ENCODE data around the gene SPAG7. TPM values are rescaled to one million over a fixed set of nuclear protein-coding genes. Genes with fewer than 3 reads are reported as not detected.

SPAG7 gene, protein sequence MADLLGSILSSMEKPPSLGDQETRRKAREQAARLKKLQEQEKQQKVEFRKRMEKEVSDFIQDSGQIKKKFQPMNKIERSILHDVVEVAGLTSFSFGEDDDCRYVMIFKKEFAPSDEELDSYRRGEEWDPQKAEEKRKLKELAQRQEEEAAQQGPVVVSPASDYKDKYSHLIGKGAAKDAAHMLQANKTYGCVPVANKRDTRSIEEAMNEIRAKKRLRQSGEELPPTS
- 10 to 100 TPM; 68.6 to 70.2 TPM for total RNA-seq

- DNase-seq: peak; percentile 95
- H3K27me3 Mint-ChIP-seq (ENCODE audit: low read depth): no peaks in the 10 kb centered on the region
- no peaks in the 10 kb centered on the region for H3K9me3 Mint-ChIP-seq
- intact Hi-C loops (cut with micrococcal nuclease): loop anchor here (1.0 to 5.0 kb wide), 8 partner anchors 19 to 469 kb away; partner anchors contain the start of genes ARRB2, C1QBP, CAMTA2 and INCA1
- CTCF ChIA-PET: interaction anchor here (1.0 to 3.0 kb wide), 7 partner anchors 11 to 59 kb away, joined by 3 to 18 read pairs (median 4); partner anchors contain the start of genes CAMTA2, RNF167 and SLC25A11
- H3K4me1 Mint-ChIP-seq (ENCODE audit: low read depth): peaks cover 39% of the 10 kb centered on the region
- H3K36me3 Mint-ChIP-seq (ENCODE audit: low read depth): peaks cover 25% of the 10 kb centered on the region
- H3K27ac Mint-ChIP-seq: no peak within 1 kb of the TSS
- no peak within 1 kb of the TSS for H3K4me3 Mint-ChIP-seq
These were observed at the start of gene SPAG7 for GRCh38 chr17:4967539-4968485. TSS of gene SPAG7 (minus strand) at chr17:4967817. CDS start at chr17:4967804, 13 bp downstream.

DNA sequence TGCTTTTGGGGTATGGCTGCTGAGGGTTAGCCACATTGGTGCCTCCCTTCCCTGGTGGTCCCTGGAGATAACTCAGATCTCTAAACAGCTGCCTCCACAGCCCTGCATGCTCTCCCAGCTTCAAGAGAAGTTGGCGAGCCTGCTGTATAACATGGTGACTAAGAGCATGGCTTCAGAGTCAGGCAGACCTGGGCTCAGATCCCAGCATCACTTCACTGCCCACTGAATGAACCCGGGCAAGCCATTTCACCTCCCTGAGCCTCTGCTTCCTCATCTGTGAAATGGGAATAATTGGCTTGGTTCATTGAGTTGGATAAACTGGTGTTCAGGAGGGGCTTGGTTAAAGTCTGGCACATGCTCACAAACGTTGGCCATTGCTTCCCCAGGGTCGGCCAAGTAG, 46.7 kb upstream of the SPAG7 start:
- no peak for DNase-seq
- Mint-ChIP-seq H3K4me1 (ENCODE audit: low read depth) (peaks cover 9% of the 10 kb centered on the region), H3K27me3 (ENCODE audit: low read depth) (no peaks in the 10 kb centered on the region), H3K27ac (no peak overlapping the region), H3K9me3 (no peaks in the 10 kb centered on the region), H3K4me3 (no peak overlapping the region), H3K36me3 (ENCODE audit: low read depth) (peaks cover 23% of the 10 kb centered on the region)
- intact Hi-C loops (cut with micrococcal nuclease): no loop called here
- CTCF ChIA-PET: no interaction called here

DNA sequence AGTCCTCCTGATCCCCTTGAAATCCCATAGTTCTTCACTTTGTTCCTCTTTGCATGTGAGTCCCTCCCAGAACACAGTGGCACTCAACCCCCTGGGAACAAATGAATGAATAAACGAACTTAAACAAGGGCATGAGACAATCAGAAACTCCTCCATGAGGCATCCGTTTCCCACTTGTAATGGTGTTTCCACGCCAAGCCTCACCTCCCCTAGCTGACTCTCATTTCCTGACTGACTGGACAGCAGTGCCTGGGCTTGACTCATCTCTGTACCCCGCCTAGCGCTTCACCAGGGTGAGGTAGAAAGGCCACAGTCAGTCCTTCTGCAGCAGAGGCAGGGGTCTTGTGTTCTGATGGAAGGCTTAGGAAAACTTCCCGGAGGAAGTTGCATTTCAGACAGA, 44.3 kb upstream of the SPAG7 start:
- CTCF ChIA-PET: no interaction called here
- no peaks in the 10 kb centered on the region for H3K9me3 Mint-ChIP-seq
- DNase-seq: peak; percentile 41

GRCh38 chr17:5003214-5003867, 35.7 kb upstream of the SPAG7 start:
- Mint-ChIP-seq H3K9me3 (no peaks in the 10 kb centered on the region), H3K27me3 (ENCODE audit: low read depth) (no peaks in the 10 kb centered on the region), H3K4me1 (ENCODE audit: low read depth) (peaks cover 13% of the 10 kb centered on the region), H3K36me3 (ENCODE audit: low read depth) (peaks cover 40% of the 10 kb centered on the region), H3K4me3 (no peak overlapping the region), H3K27ac (no peak overlapping the region)
- DNase-seq: no peak
- CTCF ChIA-PET: no interaction called here
- intact Hi-C loops (cut with micrococcal nuclease): no loop called here

More for the DNA sequence above, 44.3 kb upstream of the SPAG7 start:
- Mint-ChIP-seq H3K4me3 (no peak overlapping the region), H3K36me3 (ENCODE audit: low read depth) (peaks cover 32% of the 10 kb centered on the region), H3K27ac (no peak overlapping the region), H3K27me3 (ENCODE audit: low read depth) (no peaks in the 10 kb centered on the region), H3K4me1 (ENCODE audit: low read depth) (peaks cover 6% of the 10 kb centered on the region)
- intact Hi-C loops (cut with micrococcal nuclease): no loop called here

DNA sequence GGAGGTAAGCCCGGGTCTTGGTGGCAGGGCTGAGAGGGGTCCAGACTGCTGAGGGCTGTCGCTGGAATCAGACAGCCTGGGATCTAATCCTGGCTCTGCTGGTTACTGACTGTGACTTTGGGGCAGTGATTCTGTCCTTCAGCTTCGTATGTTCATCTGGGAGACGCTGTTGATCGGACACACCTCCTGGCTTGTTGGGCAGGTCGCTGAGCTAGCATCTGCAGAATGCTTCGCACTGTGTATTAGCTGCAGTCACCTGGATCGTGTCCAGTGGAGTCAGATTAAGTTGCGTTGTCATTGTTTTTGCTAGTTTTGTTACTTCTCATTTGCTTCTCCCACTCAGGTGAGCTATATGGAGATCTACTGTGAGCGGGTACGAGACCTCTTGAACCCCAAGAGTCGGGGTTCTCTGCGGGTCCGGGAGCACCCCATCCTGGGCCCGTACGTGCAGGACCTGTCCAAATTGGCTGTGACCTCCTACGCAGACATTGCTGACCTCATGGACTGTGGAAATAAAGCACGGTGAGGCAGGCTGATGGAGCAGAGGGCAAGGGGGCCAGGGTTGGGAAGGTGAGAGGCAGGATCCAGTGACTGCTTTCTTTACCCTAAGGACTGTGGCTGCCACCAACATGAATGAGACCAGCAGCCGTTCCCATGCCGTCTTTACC, 34.6 kb upstream of the SPAG7 start:
- peaks cover 13% of the 10 kb centered on the region for H3K4me1 Mint-ChIP-seq (ENCODE audit: low read depth)
- H3K9me3 Mint-ChIP-seq: no peaks in the 10 kb centered on the region
- CTCF ChIA-PET: interaction anchor here (1.7 kb wide), 1 partner anchor 21 kb away, joined by 5 read pairs; no protein-coding TSS in a partner anchor
- H3K4me3 Mint-ChIP-seq: no peak overlapping the region
- no peaks in the 10 kb centered on the region for H3K27me3 Mint-ChIP-seq (ENCODE audit: low read depth)
- intact Hi-C loops (cut with micrococcal nuclease): no loop called here
- H3K27ac Mint-ChIP-seq: no peak overlapping the region
- DNase-seq: no peak
- H3K36me3 Mint-ChIP-seq (ENCODE audit: low read depth): peaks cover 35% of the 10 kb centered on the region

DNA sequence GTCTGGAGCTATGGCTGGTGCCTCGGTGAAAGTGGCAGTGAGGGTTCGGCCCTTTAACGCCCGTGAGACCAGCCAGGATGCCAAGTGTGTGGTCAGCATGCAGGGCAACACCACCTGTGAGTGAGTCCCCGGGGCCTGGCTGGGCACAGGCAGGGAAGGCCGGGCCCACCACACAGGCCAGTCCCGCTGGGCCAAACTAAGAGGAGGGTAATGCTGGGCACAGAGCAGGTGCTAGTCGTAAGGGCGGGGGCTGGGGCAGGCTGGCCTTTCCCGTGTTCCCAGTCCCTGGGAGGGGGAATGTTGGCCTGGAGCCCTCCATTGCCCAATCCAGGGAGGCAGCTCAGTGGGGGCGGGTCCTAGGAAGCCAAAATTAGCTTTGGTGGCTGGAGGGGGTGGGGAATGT, 32.6 kb upstream of the SPAG7 start:
- H3K27me3 Mint-ChIP-seq (ENCODE audit: low read depth): no peaks in the 10 kb centered on the region
- CTCF ChIA-PET: no interaction called here
- H3K36me3 Mint-ChIP-seq (ENCODE audit: low read depth): peaks cover 27% of the 10 kb centered on the region
- intact Hi-C loops (cut with micrococcal nuclease): no loop called here
- no peak for DNase-seq
- H3K27ac Mint-ChIP-seq: no peak overlapping the region
- H3K4me3 Mint-ChIP-seq: no peak overlapping the region
- H3K9me3 Mint-ChIP-seq: no peaks in the 10 kb centered on the region
- peaks cover 18% of the 10 kb centered on the region for H3K4me1 Mint-ChIP-seq (ENCODE audit: low read depth)

- H3K27me3 Mint-ChIP-seq (ENCODE audit: low read depth): no peaks in the 10 kb centered on the region
- peak overlapping the region; percentile 83 for H3K4me3 Mint-ChIP-seq
- intact Hi-C loops (cut with micrococcal nuclease): loop anchor here (5.0 kb wide), 1 partner anchor 113 kb away; the partner anchor contains the start of gene ZNF232
- H3K36me3 Mint-ChIP-seq (ENCODE audit: low read depth): peaks cover 20% of the 10 kb centered on the region
- CTCF ChIA-PET: interaction anchor here (0.6 kb wide), 1 partner anchor 761 kb away, joined by 3 read pairs; no protein-coding TSS in a partner anchor
- no peak for DNase-seq
- peaks cover 18% of the 10 kb centered on the region for H3K4me1 Mint-ChIP-seq (ENCODE audit: low read depth)
- H3K27ac Mint-ChIP-seq: peak overlapping the region; percentile 39
- no peaks in the 10 kb centered on the region for H3K9me3 Mint-ChIP-seq
These were observed 31.9 kb upstream of the SPAG7 start for GRCh38 chr17:4999430-5000093.

GRCh38 chr17:4998732-4999429, 31.3 kb upstream of the SPAG7 start:
- H3K4me1 Mint-ChIP-seq (ENCODE audit: low read depth): peaks cover 18% of the 10 kb centered on the region
- intact Hi-C loops (cut with micrococcal nuclease): loop anchor here (5.0 kb wide), 1 partner anchor 113 kb away; the partner anchor contains the start of gene ZNF232
- H3K27ac Mint-ChIP-seq: peak overlapping the region; percentile 39
- CTCF ChIA-PET: interaction anchor here (0.6 to 1.2 kb wide), 3 partner anchors 9 to 760 kb away, joined by 3 to 5 read pairs (median 3); no protein-coding TSS in a partner anchor
- H3K9me3 Mint-ChIP-seq: no peaks in the 10 kb centered on the region
- peak overlapping the region; percentile 83 for H3K4me3 Mint-ChIP-seq
- DNase-seq: peak; percentile 53
- no peaks in the 10 kb centered on the region for H3K27me3 Mint-ChIP-seq (ENCODE audit: low read depth)
- H3K36me3 Mint-ChIP-seq (ENCODE audit: low read depth): peaks cover 14% of the 10 kb centered on the region

- Mint-ChIP-seq H3K4me1 (ENCODE audit: low read depth) (peaks cover 18% of the 10 kb centered on the region), H3K36me3 (ENCODE audit: low read depth) (peaks cover 7% of the 10 kb centered on the region), H3K27me3 (ENCODE audit: low read depth) (no peaks in the 10 kb centered on the region), H3K9me3 (no peaks in the 10 kb centered on the region), H3K4me3 (peak overlapping the region; percentile 83), H3K27ac (no peak overlapping the region)
- CTCF ChIA-PET: interaction anchor here (0.6 to 1.9 kb wide), 3 partner anchors 8 to 89 kb away, joined by 3 to 6 read pairs (median 5); partner anchors contain the start of gene CAMTA2
- no peak for DNase-seq
- intact Hi-C loops (cut with micrococcal nuclease): loop anchor here (5.0 kb wide), 1 partner anchor 114 kb away; the partner anchor contains the start of gene ZNF232
These were observed 30.6 kb upstream of the SPAG7 start for GRCh38 chr17:4998027-4998731.

DNA sequence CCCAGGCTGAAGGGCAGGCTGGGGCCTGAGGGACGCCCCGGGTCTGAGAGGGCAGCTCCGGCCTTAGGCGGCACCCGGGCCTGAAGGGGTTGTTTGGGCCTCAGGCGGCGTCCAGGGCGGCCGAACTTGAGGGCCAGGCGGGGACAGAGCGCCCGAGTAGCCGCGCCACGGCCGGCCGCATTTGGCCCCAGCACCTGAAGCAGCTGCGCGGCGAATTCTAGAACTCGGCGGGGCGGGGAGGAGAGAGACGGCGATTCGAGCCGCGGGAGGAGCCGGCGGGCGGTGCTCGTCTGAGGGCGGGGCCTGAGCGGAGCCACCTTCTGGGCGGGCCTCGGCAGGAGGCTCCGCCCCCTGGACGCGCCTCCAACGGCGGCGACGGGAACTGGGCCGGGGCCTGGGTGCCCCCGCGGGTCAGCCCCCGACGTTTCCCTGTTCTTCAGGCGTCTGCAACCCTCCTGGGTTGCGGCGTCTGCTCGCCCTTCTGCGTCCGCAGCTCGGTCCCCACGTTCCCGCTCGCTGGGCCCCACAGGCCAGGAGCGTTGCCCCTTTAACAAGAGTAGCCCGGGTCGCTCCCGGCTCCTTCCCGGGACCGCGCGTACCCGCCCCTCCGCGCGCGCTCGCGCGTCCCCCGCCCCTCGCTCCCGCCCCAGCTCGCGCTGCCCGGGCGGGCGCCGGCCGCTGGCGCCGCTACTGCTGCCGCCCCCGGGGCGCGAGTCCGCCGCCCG, 29.8 kb upstream of the SPAG7 start, which contains the start of the genes INCA1 and KIF1C:
Gene INCA1, minus strand, starts transcription at position 221 of the 725 bp plus-strand sequence. CDS start 3,085 bp downstream, outside the sequence.
Gene KIF1C, plus strand, starts transcription at position 649 of the 725 bp plus-strand sequence. CDS start 2,297 bp downstream, outside the sequence.
- DNase-seq: peak; percentile 93
- intact Hi-C loops (cut with micrococcal nuclease): loop anchor here (1.0 to 5.0 kb wide), 5 partner anchors 30 to 115 kb away; partner anchors contain the start of genes PFN1, RNF167, SLC25A11 and SPAG7
- Mint-ChIP-seq H3K27me3 (ENCODE audit: low read depth) (no peaks in the 10 kb centered on the region), H3K4me3 (peak within 1 kb of the TSS; percentile 83), H3K27ac (peak within 1 kb of the TSS; percentile 53), H3K4me1 (ENCODE audit: low read depth) (peaks cover 18% of the 10 kb centered on the region), H3K36me3 (ENCODE audit: low read depth) (peaks cover 7% of the 10 kb centered on the region), H3K9me3 (no peaks in the 10 kb centered on the region)
- CTCF ChIA-PET: interaction anchor here (1.2 to 1.9 kb wide), 2 partner anchors 11 to 88 kb away, joined by 5 to 6 read pairs; partner anchors contain the start of gene CAMTA2

Data from activated naive CD4-positive, alpha-beta T cell treated with anti-CD3 and anti-CD28 coated beads for 36 hours (primary cell).